Upper lobe of left lung (tissue), 6 donors: ENCODE results near the gene CCDC85B. TPM values are rescaled to one million over a fixed set of nuclear protein-coding genes. Genes with fewer than 3 reads are reported as not detected.

Source experiments
- ATAC-seq, 2 donors: fragments of 200-7000 bp; cut with Tn5 transposase; one replicate each; pipeline ENCODE4 v1.9.1; 2022; ENCODE audit warnings: mild to moderate bottlenecking in 2 of 2, moderate library complexity in 2 of 2; ENCODE audit not compliant: low FRiP score in 2 of 2
- DNase-seq, 2 donors: peaks; one replicate each; pipeline ENCODE4 v3.0.0-alpha.2; 2019 to 2020
- H3K27ac ChIP-seq, 4 donors: fragments of 200-600 bp; sonication (generic); one replicate each; pipeline ENCODE4 v1.5.1; 2016 to 2019
- H3K27me3 ChIP-seq, 4 donors: fragments of 200-600 bp; sonication (generic); one replicate each; pipeline ENCODE4 v1.5.1; 2017 to 2019
- H3K36me3 ChIP-seq, 4 donors: fragments of 200-600 bp; sonication (generic); one replicate each; pipeline ENCODE4 v1.5.1; 2016 to 2019
- H3K4me1 ChIP-seq, 4 donors: fragments of 200-600 bp; sonication (generic); one replicate each; pipeline ENCODE4 v1.5.1; 2018 to 2019
- H3K4me3 ChIP-seq, 4 donors: fragments of 200-600 bp; sonication (generic); one replicate each; pipeline ENCODE4 v1.5.1; 2017 to 2019; ENCODE audit warnings: mild to moderate bottlenecking in 2 of 4, moderate library complexity in 1 of 4
- H3K9me3 ChIP-seq, 4 donors: fragments of 200-600 bp; sonication (generic); one replicate each; pipeline ENCODE4 v1.5.1; 2018 to 2019
- EP300 ChIP-seq, 4 donors: sonication (generic); formaldehyde crosslinking; IDR thresholded peaks; one replicate each; pipeline ENCODE4 v1.5.1; 2017; ENCODE audit warnings: antibody characterized with exemption in 4 of 4, control low read depth in 2 of 4
- POLR2A ChIP-seq, 4 donors: fragments of 450-650 bp; IDR thresholded peaks; one replicate each; pipeline ENCODE4 v1.5.1; 2016 to 2017; ENCODE audit warnings: antibody characterized with exemption in 4 of 4, mild to moderate bottlenecking in 2 of 4
- POLR2AphosphoS5 ChIP-seq, 2 donors: sonication (generic); formaldehyde crosslinking; IDR thresholded peaks; one replicate each; pipeline ENCODE4 v1.5.1; 2017; ENCODE audit warnings: antibody characterized with exemption in 2 of 2
- WGBS, 2 donors: methylation state at CpG; one replicate each; pipeline ENCODE4 v1.1.5; 2017 to 2018; 5-methylcytosine and 5-hydroxymethylcytosine counted together
- total RNA-seq, 6 donors: library from RNA; depleted of rRNA in 4 of 6; stranded (reverse); fragments of >200 nt in 4 of 6; gene quantifications; one replicate each; pipeline versions ENCODE4 v1.1.0 to v1.2.1, GENCODE V29; 2016 to 2021
- TF ChIP-seq, protein P1 (sequence below), 6 experiments: fragments of 450-650 bp in 4 of 6; fragments of 200-600 bp in 2 of 6; sonication (generic) in 2 of 6; IDR thresholded peaks; one replicate each; pipeline ENCODE4 v1.5.1; 2016 to 2019; ENCODE audit warnings: antibody characterized with exemption in 6 of 6
- donor health status: DM: no; HTN: no; CAD: no; lungs with moderate emphysema.
- donor health status: DM: no; HTN: yes; CAD: no; lungs with severe emphysema.

The CCDC85B gene
- total RNA-seq, 6 donors from 2014 or later, result 19.9 to 69.7 (median 37.2) TPM

GRCh38 chr11:65871811-65872548, 18.5 kb upstream of the CCDC85B start:
- H3K4me1 ChIP-seq, result peaks cover 17 to 36% (median 29%) of the 10 kb centered on the region in 4 donors
- DNase-seq (peak in 1 of 2 donors; percentile 88), ATAC-seq (peak in 1 of 2 donors; percentile 19)
- no peaks in the 10 kb centered on the region for H3K9me3 ChIP-seq
- peak overlapping the region; percentile 86 to 96 (median 94) for H3K27ac ChIP-seq
- peak overlapping the region; percentile 44 to 65 (median 62) for H3K4me3 ChIP-seq
- H3K36me3 ChIP-seq, result peaks cover 0 to 38% (median 7%) of the 10 kb centered on the region in 4 donors
- WGBS, 2 donors, result 43 to 48% methylated on average over 5 to 12 of the region's 26 CpGs
- TF ChIP-seq, protein P1, sequence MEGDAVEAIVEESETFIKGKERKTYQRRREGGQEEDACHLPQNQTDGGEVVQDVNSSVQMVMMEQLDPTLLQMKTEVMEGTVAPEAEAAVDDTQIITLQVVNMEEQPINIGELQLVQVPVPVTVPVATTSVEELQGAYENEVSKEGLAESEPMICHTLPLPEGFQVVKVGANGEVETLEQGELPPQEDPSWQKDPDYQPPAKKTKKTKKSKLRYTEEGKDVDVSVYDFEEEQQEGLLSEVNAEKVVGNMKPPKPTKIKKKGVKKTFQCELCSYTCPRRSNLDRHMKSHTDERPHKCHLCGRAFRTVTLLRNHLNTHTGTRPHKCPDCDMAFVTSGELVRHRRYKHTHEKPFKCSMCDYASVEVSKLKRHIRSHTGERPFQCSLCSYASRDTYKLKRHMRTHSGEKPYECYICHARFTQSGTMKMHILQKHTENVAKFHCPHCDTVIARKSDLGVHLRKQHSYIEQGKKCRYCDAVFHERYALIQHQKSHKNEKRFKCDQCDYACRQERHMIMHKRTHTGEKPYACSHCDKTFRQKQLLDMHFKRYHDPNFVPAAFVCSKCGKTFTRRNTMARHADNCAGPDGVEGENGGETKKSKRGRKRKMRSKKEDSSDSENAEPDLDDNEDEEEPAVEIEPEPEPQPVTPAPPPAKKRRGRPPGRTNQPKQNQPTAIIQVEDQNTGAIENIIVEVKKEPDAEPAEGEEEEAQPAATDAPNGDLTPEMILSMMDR (IDR thresholded peaks at IDR 0.05), result no peak
- no peak for TF ChIP-seq POLR2A (IDR thresholded peaks at IDR 0.05)
- no peak for TF ChIP-seq EP300 (IDR thresholded peaks at IDR 0.05)
- no peak for TF ChIP-seq POLR2AphosphoS5 (IDR thresholded peaks at IDR 0.05)
- no peaks in the 10 kb centered on the region for H3K27me3 ChIP-seq

GRCh38 chr11:65872586-65873317, 17.7 kb upstream of the CCDC85B start, which contains the start of gene EFEMP2:
EFEMP2 (minus strand) TSS chr11:65872800; CDS start chr11:65872354, 446 bp downstream.
- Histone ChIP-seq H3K27ac (peak within 1 kb of the TSS; percentile 86 to 96 (median 94)), H3K36me3 (peaks cover 0 to 30% (median 2%) of the 10 kb centered on the region in 4 donors), H3K9me3 (no peaks in the 10 kb centered on the region), H3K27me3 (no peaks in the 10 kb centered on the region), H3K4me1 (peaks cover 17 to 36% (median 29%) of the 10 kb centered on the region in 4 donors), H3K4me3 (peak within 1 kb of the TSS; percentile 56 to 65 (median 62))
- no peak for TF ChIP-seq EP300 (IDR thresholded peaks at IDR 0.05)
- TF ChIP-seq, protein P1 (IDR thresholded peaks at IDR 0.05), result no peak
- peak in 1 of 4 donors; percentile 16 for TF ChIP-seq POLR2A (IDR thresholded peaks at IDR 0.05)
- peak in 1 of 2 donors; percentile 25 for TF ChIP-seq POLR2AphosphoS5 (IDR thresholded peaks at IDR 0.05)
- ATAC-seq (peak in 1 of 2 donors; percentile 73), DNase-seq (peak in 1 of 2 donors; percentile 91)
- WGBS, 2 donors, result 0 to 3% methylated on average over 8 to 9 of the region's 69 CpGs

- WGBS, 2 donors, result 9 to 17% methylated on average over 25 to 39 of the region's 54 CpGs
- peak overlapping the region; percentile 86 to 96 (median 94) for H3K27ac ChIP-seq
- H3K4me3 ChIP-seq, result peak overlapping the region; percentile 56 to 65 (median 62)
- no peaks in the 10 kb centered on the region for H3K27me3 ChIP-seq
- H3K36me3 ChIP-seq, result peaks cover 0 to 22% (median 2%) of the 10 kb centered on the region in 4 donors
- peak; percentile 96 to 97 for TF ChIP-seq POLR2AphosphoS5 (IDR thresholded peaks at IDR 0.05)
- TF ChIP-seq POLR2A (IDR thresholded peaks at IDR 0.05), result peak in 2 of 4 donors; percentile 78 to 87
- TF ChIP-seq EP300 (IDR thresholded peaks at IDR 0.05), result peak in 2 of 4 donors; percentile 54 to 81
- TF ChIP-seq, protein P1 (IDR thresholded peaks at IDR 0.05), result peak in 1 of 6 experiments; percentile 41
- no peaks in the 10 kb centered on the region for H3K9me3 ChIP-seq
- ATAC-seq (peak; percentile 97), DNase-seq (peak; percentile 98 to 99)
- peaks cover 17 to 36% (median 29%) of the 10 kb centered on the region in 4 donors for H3K4me1 ChIP-seq
These were observed 16.9 kb upstream of the CCDC85B start for GRCh38 chr11:65873318-65874156.

DNA sequence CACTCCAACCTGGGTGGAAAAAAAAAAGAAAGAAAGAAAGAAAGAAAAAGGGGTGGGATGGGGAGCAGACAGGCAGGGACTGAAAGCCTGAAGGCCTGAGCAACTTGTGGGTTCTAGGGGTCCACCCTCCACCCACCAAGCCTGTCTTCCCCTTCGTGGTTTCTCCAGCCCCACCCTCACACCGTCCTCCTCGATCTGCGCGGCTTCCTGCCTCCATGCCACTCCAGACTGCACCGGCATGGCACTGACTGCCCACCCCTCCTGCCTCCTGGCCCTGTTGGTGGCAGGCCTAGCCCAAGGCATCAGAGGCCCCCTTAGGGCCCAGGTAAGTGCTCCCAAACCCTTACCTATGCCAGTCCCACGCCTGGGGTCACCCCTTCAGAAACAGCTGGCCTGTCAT, 10.9 kb upstream of the CCDC85B start, which contains the start of gene CTSW:
Gene CTSW, plus strand, starts transcription at position 221 of the 400 bp plus-strand sequence. Its CDS starts 18 bp downstream, at position 239.
- DNase-seq, result no peak
- peak within 1 kb of the TSS in 2 of 4 donors; percentile 12 to 35 for H3K27ac ChIP-seq
- no peaks in the 10 kb centered on the region for H3K9me3 ChIP-seq
- TF ChIP-seq POLR2AphosphoS5 (IDR thresholded peaks at IDR 0.05) (no peak), EP300 (IDR thresholded peaks at IDR 0.05) (no peak), POLR2A (IDR thresholded peaks at IDR 0.05) (no peak)
- TF ChIP-seq, protein P1 (IDR thresholded peaks at IDR 0.05), result no peak
- H3K4me1 ChIP-seq, result peaks cover 0 to 3% (median 3%) of the 10 kb centered on the region in 4 donors
- H3K27me3 ChIP-seq, result no peaks in the 10 kb centered on the region
- 28 to 38% methylated on average over 6 to 7 of the region's 7 CpGs for WGBS, 2 donors
- H3K4me3 ChIP-seq, result peak within 1 kb of the TSS in 2 of 4 donors; percentile 11 to 29
- peaks cover 6 to 26% (median 22%) of the 10 kb centered on the region in 4 donors for H3K36me3 ChIP-seq
- peak; percentile 36 to 37 for ATAC-seq
